G401 (cell line): ENCODE measurements around the gene INO80. TPM values are rescaled to one million over a fixed set of nuclear protein-coding genes. Genes with fewer than 3 reads are reported as not detected.
A peak's percentile ranks its signal among the peaks of the same experiment; 100 is the strongest.

Experiments
- DNase-seq: peaks from one replicate; pipeline ENCODE4 v3.0.0-alpha.2; 2015; ENCODE audit warnings: low spot score
- in situ Hi-C: cut with HindIII; loops from 2 replicates; pipeline ENCODE4 v1.10.0; 2016; ENCODE audit warnings: low sequenced_read_pairs, mixed read lengths
- total RNA-seq: library from RNA; depleted of rRNA; stranded (reverse); fragments of >200 nt; shearing (Covaris generic); gene quantifications from 2 replicates; pipeline ENCODE4 v1.2.3, GENCODE V29; 2014; rRNA removed

Gene INO80
- total RNA-seq, 1 experiment from 2014 or later: 35.6 TPM

DNA sequence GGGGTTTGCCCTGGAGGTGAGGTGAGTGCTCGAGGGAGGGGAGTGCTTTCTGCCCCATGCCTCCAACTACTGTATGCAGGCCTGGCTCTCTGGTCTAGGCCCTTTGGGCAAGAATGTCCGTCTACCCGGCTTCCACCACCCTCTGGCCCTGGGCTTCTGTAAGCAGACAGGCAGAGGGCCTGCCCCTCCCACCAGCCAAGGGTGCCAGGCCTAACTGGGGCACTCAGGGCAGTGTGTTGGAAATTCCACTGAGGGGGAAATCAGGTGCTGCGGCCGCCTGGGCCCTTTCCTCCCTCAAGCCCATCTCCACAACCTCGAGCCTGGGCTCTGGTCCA, 177.6 kb downstream of the INO80 start:
- in situ Hi-C loops: no loop called here
- DNase-seq: no peak

GRCh38 chr15:40937762-40938535, 178.1 kb downstream of the INO80 start:
- DNase-seq: peak; percentile 63
- in situ Hi-C loops: no loop called here

- in situ Hi-C loops: no loop called here
- no peak for DNase-seq
Measured at GRCh38 chr15:40936709-40937666, 179.1 kb downstream of the INO80 start.

DNA sequence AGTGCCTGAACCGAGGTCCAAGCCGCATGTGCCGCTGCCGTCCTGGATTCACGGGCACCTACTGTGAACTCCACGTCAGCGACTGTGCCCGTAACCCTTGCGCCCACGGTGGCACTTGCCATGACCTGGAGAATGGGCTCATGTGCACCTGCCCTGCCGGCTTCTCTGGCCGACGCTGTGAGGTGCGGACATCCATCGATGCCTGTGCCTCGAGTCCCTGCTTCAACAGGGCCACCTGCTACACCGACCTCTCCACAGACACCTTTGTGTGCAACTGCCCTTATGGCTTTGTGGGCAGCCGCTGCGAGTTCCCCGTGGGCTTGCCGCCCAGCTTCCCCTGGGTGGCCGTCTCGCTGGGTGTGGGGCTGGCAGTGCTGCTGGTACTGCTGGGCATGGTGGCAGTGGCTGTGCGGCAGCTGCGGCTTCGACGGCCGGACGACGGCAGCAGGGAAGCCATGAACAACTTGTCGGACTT, 179.8 kb downstream of the INO80 start:
- in situ Hi-C loops: no loop called here
- no peak for DNase-seq

DNA sequence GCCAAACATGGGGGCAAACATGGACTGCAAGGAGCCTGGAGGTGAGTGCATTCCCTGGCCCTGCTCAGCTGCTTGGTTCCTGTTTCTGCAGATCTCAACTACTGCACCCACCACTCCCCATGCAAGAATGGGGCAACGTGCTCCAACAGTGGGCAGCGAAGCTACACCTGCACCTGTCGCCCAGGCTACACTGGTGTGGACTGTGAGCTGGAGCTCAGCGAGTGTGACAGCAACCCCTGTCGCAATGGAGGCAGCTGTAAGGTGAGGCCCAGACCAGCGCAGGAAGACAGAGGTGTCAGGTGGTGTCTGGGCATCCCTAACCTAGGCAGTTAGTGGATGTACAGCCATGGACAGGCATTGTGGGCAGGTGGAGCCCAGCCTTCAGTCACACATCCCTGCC, 181.6 kb downstream of the INO80 start:
- no peak for DNase-seq
- in situ Hi-C loops: no loop called here

DNA sequence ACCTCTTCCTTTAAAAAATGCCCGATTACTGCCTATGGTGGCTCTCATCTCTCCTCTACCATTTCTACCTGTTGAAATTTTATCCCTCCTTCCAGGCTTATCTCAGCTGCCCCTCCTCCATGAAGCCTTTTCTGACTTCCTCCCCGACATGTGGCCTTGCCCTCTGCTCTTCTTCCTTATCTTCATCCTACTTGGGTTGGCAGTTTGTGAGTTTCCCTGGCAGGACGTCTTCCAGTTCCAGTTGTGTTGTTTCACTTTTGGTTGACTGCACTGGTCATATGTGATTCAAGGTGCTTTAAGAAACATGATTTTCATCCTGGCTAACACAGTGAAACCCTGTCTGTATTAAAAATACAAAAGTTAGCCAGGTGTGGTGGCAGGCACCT, 182.6 kb downstream of the INO80 start:
- no peak for DNase-seq
- in situ Hi-C loops: no loop called here

DNA sequence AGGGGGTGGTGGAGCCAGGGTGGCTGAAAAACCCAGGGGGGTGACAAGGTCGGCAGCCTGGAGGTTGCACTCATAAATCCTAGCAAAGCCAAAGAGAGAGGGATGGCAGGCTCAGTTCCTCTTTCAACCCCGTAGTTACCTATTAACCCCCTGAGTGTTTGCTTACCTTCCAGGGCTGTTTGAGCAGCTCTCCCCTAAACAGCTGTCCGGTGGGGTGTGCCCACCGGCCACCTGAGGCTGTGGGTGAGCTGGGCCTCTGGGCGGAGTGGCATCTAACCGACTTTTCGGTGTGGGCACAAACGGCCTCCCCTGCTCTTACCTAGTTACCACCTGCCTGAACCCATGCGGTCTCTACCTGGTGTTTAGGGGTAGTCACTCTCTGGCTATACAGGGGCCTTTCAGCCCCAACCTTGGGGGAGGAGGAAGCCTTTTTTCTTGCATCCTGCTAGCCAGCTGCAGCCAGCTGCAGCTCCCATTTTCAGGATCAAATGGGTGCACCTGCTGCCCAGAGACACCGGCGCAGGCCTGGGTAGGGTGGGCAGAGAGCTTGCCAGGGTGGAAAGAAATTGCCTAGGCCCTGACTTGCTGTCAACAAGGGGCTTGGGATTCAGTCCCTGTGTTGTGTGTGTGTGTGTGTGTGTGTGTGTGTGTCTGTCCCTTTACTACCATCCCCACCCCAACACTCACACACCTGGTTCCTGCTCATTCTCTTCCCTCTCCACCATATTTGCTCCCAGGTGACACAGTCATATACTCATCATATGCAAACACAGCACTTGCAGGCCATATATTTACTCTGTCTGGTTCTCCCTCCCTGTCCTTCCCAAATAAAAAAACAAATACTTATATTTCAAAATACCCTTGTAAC, 183.2 kb downstream of the INO80 start:
- in situ Hi-C loops: no loop called here

GRCh38 chr15:40932156-40932555, 183.9 kb downstream of the INO80 start:
- in situ Hi-C loops: no loop called here
- DNase-seq: peak; percentile 37

More for the DNA sequence above, 183.2 kb downstream of the INO80 start:
- DNase-seq: no peak

DNA sequence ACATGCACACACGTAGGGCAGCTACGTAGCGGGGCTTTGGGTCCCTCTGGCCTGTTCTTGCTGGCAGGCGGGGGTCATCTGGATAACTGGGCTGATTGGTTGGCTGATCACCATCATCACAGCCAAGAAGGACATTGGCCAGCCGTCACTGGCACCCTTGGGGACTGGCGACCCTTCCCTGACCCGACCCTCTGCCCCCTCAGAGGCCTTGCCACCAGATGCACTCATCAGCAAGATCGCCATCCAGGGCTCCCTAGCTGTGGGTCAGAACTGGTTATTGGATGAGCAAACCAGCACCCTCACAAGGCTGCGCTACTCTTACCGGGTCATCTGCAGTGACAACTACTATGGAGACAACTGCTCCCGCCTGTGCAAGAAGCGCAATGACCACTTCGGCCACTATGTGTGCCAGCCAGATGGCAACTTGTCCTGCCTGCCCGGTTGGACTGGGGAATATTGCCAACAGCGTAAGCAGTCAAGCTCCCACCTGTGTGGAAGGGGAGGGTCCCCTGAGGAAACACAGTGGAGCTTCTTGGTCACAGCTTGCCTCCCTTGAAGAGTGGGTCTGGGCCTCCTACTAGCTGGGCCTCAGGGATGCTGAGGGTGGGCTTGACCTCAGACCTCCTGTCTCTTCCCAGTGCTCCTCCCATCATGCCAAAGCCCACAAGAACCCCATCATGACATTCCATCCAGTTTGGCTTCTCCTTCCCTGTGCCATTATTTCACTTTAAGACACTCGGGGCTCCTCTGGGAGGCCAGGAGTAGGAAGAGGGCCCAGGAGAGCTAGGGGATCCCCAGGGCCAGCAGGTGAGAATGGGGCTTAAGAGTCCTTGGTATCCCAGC, 184.6 kb downstream of the INO80 start:
- in situ Hi-C loops: no loop called here
- peak; percentile 69 for DNase-seq

DNA sequence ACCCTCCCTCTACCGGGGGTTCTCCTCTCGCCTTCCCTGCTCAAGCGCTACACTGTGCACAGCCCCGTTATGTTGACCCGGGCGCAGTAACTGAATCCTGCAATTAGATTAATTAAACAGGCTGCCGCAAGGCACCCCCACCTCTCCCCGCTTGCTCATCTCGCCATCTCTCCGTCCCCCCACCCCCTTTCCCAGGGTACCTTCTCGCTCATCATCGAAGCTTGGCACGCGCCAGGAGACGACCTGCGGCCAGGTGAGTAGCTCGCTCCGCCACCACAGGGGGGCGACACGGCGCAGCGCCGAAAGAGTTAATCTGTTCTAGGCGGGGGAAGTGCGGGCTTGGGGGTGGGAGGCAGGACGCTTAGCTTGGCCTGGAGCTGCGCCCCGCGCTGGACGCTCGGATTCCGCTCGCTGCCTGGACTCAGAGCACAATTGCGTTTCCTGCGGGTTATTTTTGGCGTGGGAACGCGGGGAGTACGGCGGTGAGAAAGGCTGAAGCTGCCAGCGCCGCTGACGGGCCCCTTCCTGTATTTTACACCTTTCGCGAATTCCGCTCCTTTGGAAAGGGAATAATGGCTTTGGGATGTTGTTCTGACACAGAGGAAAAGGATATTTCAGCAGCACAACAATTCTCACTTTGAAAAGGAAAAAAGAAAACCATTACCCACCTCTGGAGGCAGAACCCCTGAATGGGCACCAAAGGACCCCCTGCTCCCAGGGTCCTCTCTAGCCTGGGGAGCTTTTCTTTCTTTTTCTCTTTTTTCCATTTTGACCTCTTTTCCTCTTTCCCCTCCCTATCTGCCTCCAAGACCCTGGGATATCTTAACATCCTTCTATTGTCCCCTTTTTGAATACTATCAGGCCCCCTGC, 185.4 kb downstream of the INO80 start:
- in situ Hi-C loops: no loop called here
- peak; percentile 72 for DNase-seq

GRCh38 chr15:40929660-40930429, 186.2 kb downstream of the INO80 start:
- in situ Hi-C loops: no loop called here
- no peak for DNase-seq

Other genes with a start within 250 kb of the INO80 start
- 0.24 and 1.7 TPM in 2 replicates for gene RHOV, start 242.0 kb downstream of the INO80 start, total RNA-seq
- gene VPS18, start 221.8 kb downstream of the INO80 start, total RNA-seq: 51.4 and 57.3 TPM in 2 replicates
- 0.20 and 0.62 TPM in 2 replicates for gene DLL4, start 186.9 kb downstream of the INO80 start, total RNA-seq
- 12.4 and 12.9 TPM in 2 replicates for gene CHAC1, start 162.8 kb downstream of the INO80 start, total RNA-seq
- gene EXD1, start 114.5 kb upstream of the INO80 start, total RNA-seq: 0.03 TPM in 1 of 2 replicates, not detected in the other
- 107 and 141 TPM in 2 replicates for gene CHP1, start 115.0 kb upstream of the INO80 start, total RNA-seq
- 43.0 and 45.4 TPM in 2 replicates for gene OIP5, start 216.3 kb upstream of the INO80 start, total RNA-seq
- 147 and 237 TPM in 2 replicates for gene NUSAP1, start 216.6 kb upstream of the INO80 start, total RNA-seq